Endodermal cell (in vitro differentiated cells): Measurements from ENCODE around the gene NCCRP1. TPM values are rescaled to one million over a fixed set of nuclear protein-coding genes. Genes with fewer than 3 reads are reported as not detected.

Experiments
- DNase-seq: peaks from one replicate; pipeline ENCODE4 v3.0.0-alpha.2; 2017
- H3K27ac ChIP-seq: 2 replicates; pipeline ENCODE4 v1.5.1; 2013; ENCODE audit warnings: mild to moderate bottlenecking, low read depth, low read length, moderate library complexity
- H3K27me3 ChIP-seq: 2 replicates; pipeline ENCODE4 v1.6.1; 2013; ENCODE audit warnings: mild to moderate bottlenecking, low read length, moderate library complexity; ENCODE audit not compliant: insufficient read depth, control insufficient read depth, poor library complexity, severe bottlenecking
- H3K36me3 ChIP-seq: 2 replicates; pipeline ENCODE4 v1.7.0; 2013; ENCODE audit warnings: mild to moderate bottlenecking, low read length, moderate library complexity; ENCODE audit not compliant: control insufficient read depth, insufficient read depth
- H3K4me1 ChIP-seq: one replicate; pipeline ENCODE4 v1.7.0; 2013; ENCODE audit warnings: low read length; ENCODE audit not compliant: control insufficient read depth, insufficient read depth
- H3K4me3 ChIP-seq: 2 replicates; pipeline ENCODE4 v1.5.1; 2013; ENCODE audit warnings: mild to moderate bottlenecking, low read length, moderate library complexity
- H3K9ac ChIP-seq: 2 replicates; pipeline ENCODE4 v1.6.1; 2013; ENCODE audit warnings: mild to moderate bottlenecking, low read length, moderate library complexity; ENCODE audit not compliant: poor library complexity, severe bottlenecking; ENCODE audit errors: extremely low read depth
- H3K9me3 ChIP-seq: 2 replicates; pipeline ENCODE4 v1.6.1; 2013; ENCODE audit warnings: mild to moderate bottlenecking, low read length, moderate library complexity; ENCODE audit not compliant: control insufficient read depth
- H3K27ac Mint-ChIP-seq: 2 replicates; pipeline ENCODE4 v1.8.0; 2020; ENCODE audit warnings: mixed read lengths
- H3K27me3 Mint-ChIP-seq: 2 replicates; pipeline ENCODE4 v1.8.0; 2021; ENCODE audit warnings: mild to moderate bottlenecking, mixed read lengths; ENCODE audit not compliant: insufficient read depth
- H3K36me3 Mint-ChIP-seq: 2 replicates; pipeline ENCODE4 v1.8.0; 2020; ENCODE audit warnings: low read depth, mixed read lengths
- H3K4me1 Mint-ChIP-seq: 2 replicates; pipeline ENCODE4 v1.8.0; 2020; ENCODE audit warnings: mixed read lengths
- H3K4me3 Mint-ChIP-seq: 2 replicates; pipeline ENCODE4 v1.8.0; 2020; ENCODE audit warnings: mild to moderate bottlenecking, moderate library complexity, mixed read lengths
- H3K9me3 Mint-ChIP-seq: 2 replicates; pipeline ENCODE4 v1.8.0; 2020; ENCODE audit warnings: mild to moderate bottlenecking, mixed read lengths
- WGBS, 2 experiments: methylation state at CpG; one replicate each; pipeline versions ENCODE4 v1.1.5 to v1.1.7; 2013; ENCODE audit warnings: missing lambda C conversion rate in 2 of 2, mixed read lengths in 1 of 2; ENCODE audit not compliant: insufficient coverage in 1 of 2, insufficient read length in 1 of 2; 5-methylcytosine and 5-hydroxymethylcytosine counted together
- total RNA-seq, 2 donors: library from RNA; stranded (reverse); fragmentation: NEBNext Ultra II Directional in 1 of 2; extraction: Animal tissue kit (Norgen Biotek cat#: 25700) in 1 of 2; gene quantifications; 2 replicates in 1 of 2; 3 replicates in 1 of 2; pipeline ENCODE4 v1.2.1, GENCODE V29; 2021
- TF ChIP-seq, protein P1 (sequence below): fragments of 200-600 bp; sonication (generic); conservative IDR thresholded peaks from 2 replicates; pipeline ENCODE4 v1.5.0; 2021; ENCODE audit warnings: antibody characterized with exemption, mild to moderate bottlenecking

NCCRP1 gene
- total RNA-seq, 2 donors from 2014 or later, result 0.40 to 0.53 TPM

DNA sequence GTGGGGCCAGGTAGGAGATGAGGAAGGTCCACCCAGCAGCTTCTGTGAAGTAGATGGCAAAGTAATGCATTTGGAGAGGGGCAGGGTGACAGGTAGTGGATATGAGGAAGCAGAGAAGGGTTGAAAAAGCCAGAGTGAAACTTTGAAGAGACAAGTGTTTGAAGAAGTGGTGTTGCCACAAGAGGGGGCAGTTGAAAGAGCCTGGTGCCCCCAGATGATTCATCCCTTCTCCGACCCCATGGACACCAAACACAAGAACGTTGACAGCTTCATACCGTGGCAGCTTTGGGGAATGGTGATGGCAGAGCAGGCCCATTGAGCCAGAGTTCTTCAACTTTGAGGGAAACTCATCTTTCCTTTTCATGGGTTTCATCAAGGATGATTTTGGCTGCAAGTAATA, 28.1 kb downstream of the NCCRP1 start:
- Mint-ChIP-seq H3K27ac (no peak overlapping the region), H3K4me3 (no peak overlapping the region), H3K4me1 (no peaks in the 10 kb centered on the region), H3K27me3 (peaks cover 50% of the 10 kb centered on the region), H3K36me3 (no peaks in the 10 kb centered on the region), H3K9me3 (no peaks in the 10 kb centered on the region)
- Histone ChIP-seq H3K9me3 (no peaks in the 10 kb centered on the region), H3K9ac (no peak overlapping the region), H3K36me3 (no peaks in the 10 kb centered on the region), H3K27ac (no peak overlapping the region), H3K4me3 (no peak overlapping the region), H3K27me3 (peaks cover 14% of the 10 kb centered on the region), H3K4me1 (no peaks in the 10 kb centered on the region)
- WGBS, 2 experiments, result 25 to 48% methylated on average over 2 to 3 of the region's 3 CpGs
- TF ChIP-seq, protein P1, sequence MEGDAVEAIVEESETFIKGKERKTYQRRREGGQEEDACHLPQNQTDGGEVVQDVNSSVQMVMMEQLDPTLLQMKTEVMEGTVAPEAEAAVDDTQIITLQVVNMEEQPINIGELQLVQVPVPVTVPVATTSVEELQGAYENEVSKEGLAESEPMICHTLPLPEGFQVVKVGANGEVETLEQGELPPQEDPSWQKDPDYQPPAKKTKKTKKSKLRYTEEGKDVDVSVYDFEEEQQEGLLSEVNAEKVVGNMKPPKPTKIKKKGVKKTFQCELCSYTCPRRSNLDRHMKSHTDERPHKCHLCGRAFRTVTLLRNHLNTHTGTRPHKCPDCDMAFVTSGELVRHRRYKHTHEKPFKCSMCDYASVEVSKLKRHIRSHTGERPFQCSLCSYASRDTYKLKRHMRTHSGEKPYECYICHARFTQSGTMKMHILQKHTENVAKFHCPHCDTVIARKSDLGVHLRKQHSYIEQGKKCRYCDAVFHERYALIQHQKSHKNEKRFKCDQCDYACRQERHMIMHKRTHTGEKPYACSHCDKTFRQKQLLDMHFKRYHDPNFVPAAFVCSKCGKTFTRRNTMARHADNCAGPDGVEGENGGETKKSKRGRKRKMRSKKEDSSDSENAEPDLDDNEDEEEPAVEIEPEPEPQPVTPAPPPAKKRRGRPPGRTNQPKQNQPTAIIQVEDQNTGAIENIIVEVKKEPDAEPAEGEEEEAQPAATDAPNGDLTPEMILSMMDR, result peak; percentile 51
- DNase-seq, result peak; percentile 64

DNA sequence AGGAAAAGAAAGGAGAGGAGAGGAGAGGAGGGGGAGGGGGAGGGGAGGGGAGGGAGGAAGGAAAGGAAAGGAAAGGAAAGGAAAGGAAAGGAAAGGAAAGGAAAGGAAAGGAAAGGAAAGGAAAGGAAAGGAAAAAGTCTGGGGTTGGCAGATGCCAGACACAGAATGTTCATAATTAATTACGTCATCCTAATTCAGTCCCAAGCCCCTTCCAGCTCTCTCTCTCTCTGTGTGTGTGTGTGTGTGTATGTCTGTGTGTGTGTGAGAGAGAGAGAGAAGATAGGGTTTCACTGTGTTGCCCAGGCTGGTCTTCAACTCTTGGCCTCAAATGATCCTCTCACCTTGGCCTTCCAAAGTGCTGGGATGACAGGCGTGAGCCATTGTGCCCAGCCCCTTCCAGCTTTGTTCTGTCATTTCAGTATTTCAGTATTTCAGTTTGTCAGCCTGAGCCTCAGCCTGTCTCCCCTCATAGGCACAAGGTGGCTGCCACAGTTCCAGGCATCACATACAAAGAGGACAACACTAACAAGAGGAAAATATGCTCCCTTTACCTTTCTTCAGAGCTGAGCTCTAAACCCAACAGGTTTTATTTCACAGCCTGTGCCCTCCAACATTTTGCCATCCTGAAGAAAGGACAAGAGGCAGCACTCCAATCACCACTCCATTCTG, 33.5 kb downstream of the NCCRP1 start:
- H3K4me1 Mint-ChIP-seq, result no peaks in the 10 kb centered on the region
- H3K27me3 Mint-ChIP-seq, result peaks cover 46% of the 10 kb centered on the region

DNA sequence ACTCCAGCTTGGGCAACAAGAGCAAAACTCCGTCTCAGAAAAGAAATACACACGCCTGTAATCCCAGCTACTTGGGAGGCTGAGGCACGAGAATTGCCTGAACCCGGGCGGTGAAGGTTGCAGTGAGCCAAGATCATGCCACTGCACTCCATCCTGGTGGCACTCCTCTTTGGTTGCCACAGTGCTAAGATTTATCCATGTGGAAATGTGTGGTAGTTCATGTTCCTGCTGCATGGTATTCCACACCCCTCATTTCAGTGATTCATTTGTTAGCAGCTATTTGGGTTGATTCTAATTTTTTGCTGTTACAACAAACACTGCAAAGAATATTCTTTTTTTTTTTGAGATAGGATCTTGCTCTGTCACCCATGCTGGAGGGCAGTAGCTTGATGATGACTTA, 35.9 kb downstream of the NCCRP1 start:
- no peaks in the 10 kb centered on the region for H3K36me3 Mint-ChIP-seq
- Histone ChIP-seq H3K36me3 (no peaks in the 10 kb centered on the region), H3K27ac (no peak overlapping the region), H3K9me3 (no peaks in the 10 kb centered on the region), H3K4me1 (no peaks in the 10 kb centered on the region), H3K27me3 (peaks cover 21% of the 10 kb centered on the region), H3K4me3 (no peak overlapping the region), H3K9ac (no peak overlapping the region)
- no peak overlapping the region for H3K27ac Mint-ChIP-seq
- H3K4me1 Mint-ChIP-seq, result no peaks in the 10 kb centered on the region
- TF ChIP-seq, protein P1, result no peak
- no peak for DNase-seq
- H3K4me3 Mint-ChIP-seq, result no peak overlapping the region
- WGBS, 2 experiments, result 75 to 91% methylated on average over 5 of the region's 5 CpGs
- peaks cover 44% of the 10 kb centered on the region for H3K27me3 Mint-ChIP-seq
- no peaks in the 10 kb centered on the region for H3K9me3 Mint-ChIP-seq

More for the DNA sequence above, 33.5 kb downstream of the NCCRP1 start:
- no peaks in the 10 kb centered on the region for H3K36me3 ChIP-seq
- H3K9ac ChIP-seq, result no peak overlapping the region
- H3K9me3 ChIP-seq, result no peaks in the 10 kb centered on the region
- TF ChIP-seq, protein P1, result no peak
- no peak overlapping the region for H3K4me3 ChIP-seq
- H3K27ac Mint-ChIP-seq, result no peak overlapping the region
- no peaks in the 10 kb centered on the region for H3K4me1 ChIP-seq
- WGBS, 2 experiments, result 69 to 75% methylated on average over 1 of the region's 2 CpGs
- no peaks in the 10 kb centered on the region for H3K9me3 Mint-ChIP-seq
- no peak overlapping the region for H3K4me3 Mint-ChIP-seq
- H3K27me3 ChIP-seq, result peaks cover 25% of the 10 kb centered on the region
- no peak overlapping the region for H3K27ac ChIP-seq
- H3K36me3 Mint-ChIP-seq, result no peaks in the 10 kb centered on the region
- no peak for DNase-seq
